MM.1S (cell line): Measurements from ENCODE around the gene SUZ12.
"Not testable (repeated sequence)": the region's sequence is repeated elsewhere in the genome, so short reads cannot be mapped to it uniquely, and the experiment has no call there.

Source experiments
- CTCF ChIP-seq: fragments of 300-600 bp; sonication (generic); IDR thresholded peaks from 2 replicates; pipeline ENCODE4 v1.5.1; 2016; ENCODE audit warnings: antibody characterized with exemption, low read length, mixed read lengths
- EZH2 ChIP-seq: fragments of 300-600 bp; sonication (generic); optimal IDR thresholded peaks from 2 replicates; pipeline ENCODE3; 2017; ENCODE audit warnings: low read depth, mild to moderate bottlenecking, antibody characterized with exemption, low read length, mixed read lengths
- EZH2phosphoT487 ChIP-seq: fragments of 300-600 bp; sonication (generic); IDR thresholded peaks from 2 replicates; pipeline ENCODE4 v1.6.1; 2018; ENCODE audit warnings: antibody characterized with exemption, low read length

GRCh38 chr17:32027271-32027670 lies 90.5 kb downstream of the SUZ12 start:
- TF ChIP-seq CTCF, EZH2phosphoT487, EZH2: not testable (repeated sequence)
